ENCODE data around the gene ZBTB44.

ZBTB44 gene

DNA sequence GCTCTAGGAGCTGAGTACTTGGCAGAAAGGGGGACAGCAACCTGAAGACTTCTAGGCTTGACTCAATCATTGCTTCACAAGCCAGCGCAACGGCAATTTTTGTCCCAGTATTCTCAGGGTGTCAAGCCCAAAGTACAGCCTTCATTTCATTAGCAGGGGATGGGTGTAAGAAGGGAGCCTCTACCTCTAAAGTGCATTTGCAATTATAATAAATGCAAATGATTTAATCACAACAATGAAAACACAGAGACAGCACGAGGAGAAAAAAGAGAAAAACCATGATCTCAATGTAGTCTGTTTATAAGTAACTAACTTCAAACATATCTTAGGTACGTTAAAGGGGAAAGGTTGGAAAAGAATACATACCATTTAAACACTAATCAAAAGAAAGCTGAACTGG is 34.7 kb downstream of the ZBTB44 start:
- TF ChIP-seq GATA3 (IDR thresholded peaks at IDR 0.05; ENCODE audit: low read depth, low read length) (no peak), GATA2 (IDR thresholded peaks at IDR 0.05; ENCODE audit: low read depth, low read length) (no peak)

DNA sequence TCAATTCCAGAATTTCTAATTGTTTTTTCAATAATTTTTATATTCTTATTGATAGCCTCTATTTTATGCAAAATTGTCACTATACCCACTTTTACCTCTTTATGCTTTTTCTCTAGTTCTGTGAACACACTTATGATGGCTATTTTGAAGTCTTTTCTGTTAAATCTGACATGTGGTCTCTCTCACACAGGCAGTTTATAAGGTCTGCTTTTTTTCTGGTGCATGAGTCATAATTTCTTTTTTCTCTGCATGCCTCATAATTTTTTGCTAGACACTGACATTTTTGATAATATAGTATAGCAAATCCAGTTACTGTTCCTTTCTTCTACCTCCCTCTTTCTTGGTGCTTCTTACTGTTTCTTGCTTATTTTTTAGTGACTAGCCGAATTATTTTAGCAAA is 36.0 kb downstream of the ZBTB44 start:
- TF ChIP-seq GATA3 (IDR thresholded peaks at IDR 0.05; ENCODE audit: low read depth, low read length) (no peak), GATA2 (IDR thresholded peaks at IDR 0.05; ENCODE audit: low read depth, low read length) (no peak)

DNA sequence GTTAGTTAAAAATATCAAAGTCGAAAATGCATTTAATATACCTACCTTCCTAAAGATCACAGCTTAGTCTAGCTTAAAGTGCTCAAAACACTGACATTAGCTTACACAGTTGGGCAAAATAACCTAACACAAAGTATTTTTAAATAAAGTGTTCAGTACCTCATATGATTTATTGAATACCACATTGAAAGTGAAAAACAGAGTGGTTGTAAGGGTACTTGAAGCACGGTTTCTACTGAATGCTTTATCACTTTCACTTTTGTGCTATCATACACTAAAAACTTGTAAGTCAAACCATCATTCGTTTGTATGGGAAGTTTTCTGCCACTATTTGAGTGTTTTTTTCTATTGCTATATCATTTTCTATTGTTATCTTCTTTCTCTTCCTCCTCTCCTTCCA is 36.6 kb downstream of the ZBTB44 start:
- TF ChIP-seq GATA2 (IDR thresholded peaks at IDR 0.05; ENCODE audit: low read depth, low read length) = no peak
- no peak for TF ChIP-seq GATA3 (IDR thresholded peaks at IDR 0.05; ENCODE audit: low read depth, low read length)

DNA sequence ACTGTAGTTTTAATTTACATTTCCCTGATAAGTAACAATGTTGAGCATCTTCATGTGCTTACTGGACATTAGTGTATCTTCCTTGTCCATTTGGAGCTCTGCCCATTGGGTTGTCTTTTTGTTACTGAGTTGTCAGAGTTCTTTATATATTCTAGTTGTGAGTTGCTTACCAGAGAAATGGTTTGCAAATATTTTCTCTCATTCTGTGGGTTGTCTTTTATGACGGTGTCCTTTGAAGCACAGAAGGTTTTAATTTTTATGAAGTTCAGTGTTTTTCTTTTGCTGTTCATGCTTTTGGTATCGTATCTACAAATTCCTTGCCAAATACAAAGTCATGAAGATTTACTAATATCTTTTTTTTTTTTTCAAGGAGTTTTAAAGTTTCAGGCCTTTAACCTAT is 42.4 kb downstream of the ZBTB44 start:
- TF ChIP-seq GATA2 (IDR thresholded peaks at IDR 0.05; ENCODE audit: low read depth, low read length) = no peak
- no peak for TF ChIP-seq GATA3 (IDR thresholded peaks at IDR 0.05; ENCODE audit: low read depth, low read length)

DNA sequence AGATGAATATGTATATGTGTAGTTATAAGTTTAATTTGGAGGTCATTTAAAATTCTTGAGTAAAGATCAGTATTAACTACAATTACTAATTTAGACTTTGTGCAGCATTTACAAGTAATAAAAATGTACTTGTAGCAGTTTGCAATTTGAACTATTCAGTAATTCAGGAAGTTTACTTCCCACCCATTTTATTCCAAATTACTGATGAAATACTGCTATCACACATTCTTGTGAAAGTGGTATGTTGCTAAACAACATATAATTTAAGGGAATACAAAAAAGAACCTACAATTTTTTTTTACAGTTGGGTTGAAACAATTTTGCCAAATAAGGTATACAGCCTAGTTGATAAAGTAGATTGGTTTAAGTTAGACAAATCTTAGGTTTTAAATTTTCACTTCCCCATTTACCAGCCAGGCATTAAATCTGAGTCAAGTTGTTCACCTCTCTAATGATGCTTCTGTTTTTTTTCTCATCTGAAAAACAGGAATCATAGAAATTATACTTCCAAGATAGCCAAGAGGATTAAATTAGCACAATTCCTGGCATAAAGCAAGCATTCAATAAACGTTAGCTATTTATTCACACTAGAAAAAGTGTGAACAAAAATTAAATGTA is 45.3 kb downstream of the ZBTB44 start:
- TF ChIP-seq GATA2 (IDR thresholded peaks at IDR 0.05; ENCODE audit: low read depth, low read length) (no peak), GATA3 (IDR thresholded peaks at IDR 0.05; ENCODE audit: low read depth, low read length) (no peak)

DNA sequence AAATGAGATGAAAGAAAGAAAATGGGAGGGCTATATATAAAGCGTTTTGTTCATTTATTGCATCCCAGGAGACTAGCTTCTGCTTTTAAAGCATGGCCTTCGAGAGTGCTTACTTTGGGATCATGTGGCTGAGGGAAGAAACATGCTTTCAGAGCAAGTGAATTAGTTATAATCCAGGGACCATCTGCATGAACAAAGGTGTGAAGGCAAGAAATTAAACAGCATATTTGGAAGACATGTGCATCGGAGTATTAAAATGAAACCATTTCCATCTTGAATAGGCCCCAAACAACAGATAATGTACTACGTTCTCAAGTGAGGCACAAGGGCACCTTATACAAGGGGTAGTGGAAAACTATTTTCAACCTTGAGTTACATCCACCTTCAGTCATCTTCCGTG is 51.4 kb downstream of the ZBTB44 start:
- no peak for TF ChIP-seq GATA2 (IDR thresholded peaks at IDR 0.05; ENCODE audit: low read depth, low read length)
- no peak for TF ChIP-seq GATA3 (IDR thresholded peaks at IDR 0.05; ENCODE audit: low read depth, low read length)

DNA sequence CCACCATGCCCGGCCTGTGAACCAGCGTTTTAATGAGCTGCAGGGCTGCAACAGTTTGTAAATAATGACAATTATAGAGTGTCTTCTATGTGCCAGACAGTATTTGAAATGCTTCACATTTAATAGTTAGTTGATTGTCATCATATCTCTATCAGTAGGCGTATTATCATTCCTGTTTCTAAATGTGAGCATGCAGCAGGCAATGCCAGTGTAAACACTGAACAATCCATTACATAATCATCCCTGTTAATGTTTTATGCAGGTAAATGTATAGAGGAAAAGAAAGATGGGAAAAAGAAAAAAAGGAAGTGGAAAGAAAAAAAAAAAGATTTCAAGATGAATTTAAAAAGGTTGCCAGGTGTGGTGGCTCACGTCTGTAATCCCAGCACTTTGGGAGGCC is 52.3 kb downstream of the ZBTB44 start:
- TF ChIP-seq GATA3 (IDR thresholded peaks at IDR 0.05; ENCODE audit: low read depth, low read length) (no peak), GATA2 (IDR thresholded peaks at IDR 0.05; ENCODE audit: low read depth, low read length) (no peak)

DNA sequence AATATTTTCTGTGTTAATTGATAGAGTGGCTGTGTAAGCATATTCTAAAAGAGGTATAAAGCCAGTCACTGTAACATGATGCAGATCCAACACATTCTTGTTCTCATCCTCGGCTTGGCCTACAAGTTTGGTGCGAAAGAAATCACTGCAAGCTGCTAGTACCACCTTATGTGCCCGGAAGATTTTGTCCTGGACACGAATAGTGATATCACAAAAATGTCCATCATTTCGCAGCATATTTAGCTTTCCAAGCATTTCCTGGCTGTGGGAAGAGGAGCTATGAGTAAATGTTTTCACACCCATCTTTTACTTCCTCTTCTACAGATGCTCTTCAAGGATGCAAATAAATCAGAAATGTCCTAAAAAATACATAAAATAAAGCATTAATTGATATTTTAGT is 53.1 kb downstream of the ZBTB44 start:
- TF ChIP-seq GATA3 (IDR thresholded peaks at IDR 0.05; ENCODE audit: low read depth, low read length) (no peak), GATA2 (IDR thresholded peaks at IDR 0.05; ENCODE audit: low read depth, low read length) (no peak)

DNA sequence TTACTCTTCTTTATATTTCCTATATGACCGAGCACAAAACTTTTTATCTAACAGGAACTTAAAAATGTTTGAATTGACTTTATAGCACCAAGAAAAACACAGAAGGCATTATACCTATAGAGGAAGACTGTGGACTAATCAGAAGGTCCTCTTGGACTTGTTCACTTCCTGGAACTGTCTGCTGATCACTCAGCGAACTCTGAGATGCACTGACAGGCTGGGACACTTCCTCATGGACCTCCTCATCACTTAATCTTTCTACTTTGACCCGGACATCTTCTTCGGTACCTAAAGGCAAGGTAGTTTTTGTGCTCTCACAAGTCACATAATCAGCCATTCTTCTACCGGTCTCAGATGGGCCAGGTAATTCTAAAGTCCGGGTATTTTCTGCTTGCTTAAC is 54.0 kb downstream of the ZBTB44 start:
- TF ChIP-seq GATA3 (IDR thresholded peaks at IDR 0.05; ENCODE audit: low read depth, low read length) (no peak), GATA2 (IDR thresholded peaks at IDR 0.05; ENCODE audit: low read depth, low read length) (no peak)

DNA sequence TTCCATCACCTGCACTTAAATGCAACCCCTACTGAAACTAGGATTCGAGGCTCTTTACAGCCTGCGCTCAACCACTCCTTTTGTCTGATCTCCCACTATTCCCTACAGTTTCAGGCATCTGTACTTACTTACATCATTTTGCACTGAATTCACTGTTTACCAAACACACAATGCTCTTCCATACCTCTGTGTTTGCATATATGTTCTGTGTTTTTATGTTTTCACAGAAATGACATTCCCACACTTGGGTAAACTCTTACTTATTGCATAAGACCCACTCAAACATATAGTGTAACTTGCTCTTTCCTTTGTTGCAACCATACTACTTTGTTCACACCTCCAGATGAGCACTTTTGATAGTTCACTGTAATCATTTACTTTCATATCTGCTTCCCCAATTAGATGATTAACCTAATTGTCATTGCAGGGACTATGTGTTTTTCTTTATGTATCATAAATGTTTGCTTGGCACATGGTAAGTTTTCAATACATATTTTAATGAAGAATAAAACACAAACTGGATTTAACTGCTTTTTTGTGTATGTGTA is 54.6 kb downstream of the ZBTB44 start:
- TF ChIP-seq GATA3 (IDR thresholded peaks at IDR 0.05; ENCODE audit: low read depth, low read length) = no peak
- no peak for TF ChIP-seq GATA2 (IDR thresholded peaks at IDR 0.05; ENCODE audit: low read depth, low read length)

DNA sequence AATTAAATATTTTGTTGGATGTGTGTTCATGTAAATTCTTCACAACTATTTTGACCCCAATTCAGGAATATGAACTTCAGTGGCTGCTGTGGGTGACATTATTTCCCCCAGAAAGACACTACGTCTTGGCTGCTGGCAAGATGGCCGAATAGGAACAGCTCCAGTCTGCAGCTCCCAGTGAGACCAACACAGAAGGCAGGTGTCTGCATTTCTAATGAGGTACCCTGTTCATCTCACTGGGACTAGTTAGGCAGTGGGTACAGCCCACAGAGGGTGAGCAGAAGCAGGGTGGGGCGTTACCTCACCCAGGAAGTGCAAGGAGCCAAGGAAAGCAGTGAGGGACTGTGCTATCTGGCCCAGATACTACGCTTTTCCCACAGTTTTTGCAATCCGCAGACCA is 65.3 kb downstream of the ZBTB44 start:
- no peak for TF ChIP-seq GATA2 (IDR thresholded peaks at IDR 0.05; ENCODE audit: low read depth, low read length)
- no peak for TF ChIP-seq GATA3 (IDR thresholded peaks at IDR 0.05; ENCODE audit: low read depth, low read length)

DNA sequence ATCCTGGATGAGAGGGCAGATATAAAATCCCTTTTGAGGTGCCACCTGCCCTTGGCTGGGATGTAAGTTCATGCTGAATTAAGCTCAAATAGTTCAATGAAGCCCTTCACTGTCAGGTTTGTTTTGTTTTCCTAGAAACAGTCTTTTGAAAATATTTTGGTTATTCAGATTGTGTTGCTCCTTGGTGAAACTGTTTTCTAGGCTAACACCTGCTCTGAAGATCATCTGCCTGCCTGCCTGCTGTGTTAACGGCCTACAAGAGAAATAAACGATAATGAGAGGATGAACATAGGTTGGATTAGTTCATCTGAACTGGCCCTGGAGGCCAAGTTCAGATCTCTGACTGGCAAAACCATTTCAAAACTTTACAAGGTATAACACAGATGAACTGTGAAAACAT is 67.4 kb downstream of the ZBTB44 start:
- TF ChIP-seq GATA2 (IDR thresholded peaks at IDR 0.05; ENCODE audit: low read depth, low read length) = no peak
- no peak for TF ChIP-seq GATA3 (IDR thresholded peaks at IDR 0.05; ENCODE audit: low read depth, low read length)

DNA sequence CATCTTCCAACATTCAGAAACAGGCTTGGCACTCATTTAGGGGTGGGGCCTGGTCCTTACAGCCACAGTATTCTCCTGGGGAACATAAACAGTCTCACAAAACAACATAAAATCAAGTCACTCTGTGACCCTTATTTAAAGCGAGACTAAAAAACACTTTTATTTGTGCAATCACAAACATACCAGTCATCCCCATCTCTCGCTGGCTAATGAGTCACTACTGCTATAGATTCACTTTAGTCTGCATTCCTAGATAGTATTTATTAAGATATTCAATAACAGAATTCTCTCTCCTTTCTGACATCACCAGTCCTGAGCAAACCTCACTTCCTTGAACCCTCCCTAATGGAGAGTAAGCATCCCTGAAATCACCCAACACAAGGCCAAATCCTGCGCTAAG is 68.0 kb downstream of the ZBTB44 start:
- TF ChIP-seq GATA3 (IDR thresholded peaks at IDR 0.05; ENCODE audit: low read depth, low read length) (no peak), GATA2 (IDR thresholded peaks at IDR 0.05; ENCODE audit: low read depth, low read length) (no peak)

DNA sequence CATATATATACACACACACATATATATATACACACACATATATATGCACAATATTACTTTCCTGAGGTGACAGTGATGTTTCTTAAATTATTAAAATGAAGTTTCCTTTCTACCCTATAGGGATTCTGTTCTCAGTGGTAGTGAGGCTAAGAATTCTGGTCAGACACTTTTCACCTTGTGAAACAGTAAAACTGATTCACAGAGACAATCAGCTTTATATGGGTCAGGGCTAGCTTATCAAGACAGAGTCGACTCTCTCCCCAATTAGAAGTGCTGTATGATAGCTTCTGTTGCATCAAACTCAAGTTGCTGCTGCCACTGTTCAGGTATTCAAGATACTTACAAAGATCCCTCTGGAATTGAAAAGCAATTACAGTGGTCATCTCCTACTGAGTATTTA is 68.4 kb downstream of the ZBTB44 start:
- TF ChIP-seq GATA2 (IDR thresholded peaks at IDR 0.05; ENCODE audit: low read depth, low read length) = no peak
- TF ChIP-seq GATA3 (IDR thresholded peaks at IDR 0.05; ENCODE audit: low read depth, low read length) = no peak

DNA sequence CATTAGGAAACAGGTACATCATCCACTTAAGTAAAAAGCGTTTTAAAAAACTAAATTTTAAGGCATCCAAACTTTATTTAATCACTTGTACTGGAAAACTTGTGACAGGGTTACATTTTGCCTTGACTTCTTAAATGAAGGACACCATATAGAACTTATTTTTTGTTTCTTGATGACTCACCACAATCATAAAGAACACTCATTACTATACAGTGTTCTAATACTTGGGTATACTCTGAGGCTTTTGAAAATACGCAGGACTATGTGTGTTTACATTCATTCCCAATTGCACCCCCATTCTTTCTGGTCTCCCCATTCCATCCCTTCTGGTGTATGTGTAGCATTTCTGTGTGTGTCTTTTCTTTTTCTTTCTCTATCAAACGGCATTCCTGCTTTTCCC is 69.9 kb downstream of the ZBTB44 start:
- TF ChIP-seq GATA2 (IDR thresholded peaks at IDR 0.05; ENCODE audit: low read depth, low read length) (no peak), GATA3 (IDR thresholded peaks at IDR 0.05; ENCODE audit: low read depth, low read length) (no peak)

DNA sequence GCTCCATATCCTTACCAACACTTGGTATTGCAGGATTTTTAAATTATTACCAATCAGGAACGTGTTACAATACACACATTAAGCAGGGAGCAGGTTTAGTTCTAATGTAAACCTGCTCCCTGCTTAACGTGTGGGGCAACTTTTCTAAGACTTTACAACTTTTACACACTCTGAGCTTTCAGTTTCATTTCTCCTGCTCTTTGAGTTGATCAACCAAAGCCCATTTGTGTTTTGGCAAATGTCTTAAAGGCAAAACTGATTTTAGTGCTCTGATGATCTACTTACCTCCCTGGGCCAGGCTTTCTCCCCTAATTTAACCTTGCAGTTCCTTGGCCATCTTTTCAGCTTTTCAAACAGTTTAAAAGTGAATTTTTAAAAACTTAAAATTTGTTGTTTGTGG is 70.9 kb downstream of the ZBTB44 start:
- TF ChIP-seq GATA3 (IDR thresholded peaks at IDR 0.05; ENCODE audit: low read depth, low read length) (no peak), GATA2 (IDR thresholded peaks at IDR 0.05; ENCODE audit: low read depth, low read length) (no peak)
